ENCODE results near the gene BPIFB2.

DNA sequence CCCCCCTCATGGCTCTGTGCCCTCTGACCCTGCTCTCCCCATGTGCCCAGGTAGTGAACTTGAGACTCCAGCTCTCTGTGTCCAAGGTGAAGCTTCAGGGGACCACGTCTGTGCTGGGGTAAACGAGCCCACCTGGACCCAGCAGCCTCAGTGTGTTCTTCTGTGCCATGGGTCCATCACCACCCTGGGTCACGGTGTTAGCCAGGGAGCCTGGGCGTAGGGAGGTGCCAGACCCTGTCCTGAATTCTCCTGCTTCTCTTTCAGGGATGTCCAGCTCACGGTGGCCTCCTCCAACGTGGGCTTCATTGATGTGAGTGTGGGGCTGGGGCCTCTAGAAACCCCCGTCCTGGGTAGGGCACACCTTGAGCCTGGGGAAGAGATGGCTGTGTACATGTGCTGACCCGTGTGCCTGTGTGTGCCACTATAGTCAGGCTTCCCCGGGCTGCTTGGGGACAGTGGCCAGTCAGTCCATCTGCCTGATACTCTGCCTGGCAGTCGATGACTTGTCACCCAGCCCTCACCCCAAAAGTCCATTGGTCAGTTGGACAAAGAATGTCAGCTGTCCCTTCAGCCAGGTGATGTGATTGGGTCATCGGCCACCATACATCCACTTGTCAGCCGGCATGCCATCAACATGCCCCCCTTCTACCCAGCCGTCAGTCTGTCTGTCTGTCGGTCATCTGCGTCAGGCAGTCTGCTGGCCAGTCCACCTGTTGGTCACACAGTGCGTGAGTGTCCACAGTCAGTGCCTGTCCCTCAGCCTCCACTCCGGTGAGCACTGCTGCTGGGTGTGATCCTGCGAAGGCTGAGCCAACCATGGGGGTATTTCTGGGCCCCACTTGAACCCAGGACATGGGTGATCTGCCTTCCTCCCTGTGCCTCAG, 13.0 kb downstream of the BPIFB2 start:
- TF ChIP-seq POU2F2 (IDR thresholded peaks at IDR 0.05; ENCODE audit: low read depth, low read length) (no peak), POLR2A (IDR thresholded peaks at IDR 0.05; ENCODE audit: low read depth, low read length) (no peak), SPI1 (IDR thresholded peaks at IDR 0.05; ENCODE audit: low read depth, low read length) (no peak), POLR2AphosphoS5 (IDR thresholded peaks at IDR 0.05; ENCODE audit: low read depth, low read length) (no peak), TAF1 (IDR thresholded peaks at IDR 0.05; ENCODE audit: low read depth, low read length) (no peak)
